Transverse colon (tissue), 4 donors: ENCODE data around the gene PSMD14. TPM values are rescaled to one million over a fixed set of nuclear protein-coding genes. Genes with fewer than 3 reads are reported as not detected.
"Not testable (repeated sequence)": the region's sequence is repeated elsewhere in the genome, so short reads cannot be mapped to it uniquely, and the experiment has no call there.

Experiments used
- DNase-seq: peaks from one replicate; pipeline ENCODE4 v3.0.0-alpha.2; 2019
- H3K27ac ChIP-seq, 4 donors: fragments of 200-600 bp; sonication (generic); 2 replicates each; pipeline ENCODE4 v1.5.1; 2016 to 2018; ENCODE audit warnings: inconsistent platforms in 4 of 4
- H3K27me3 ChIP-seq: fragments of 200-600 bp; sonication (generic); 2 replicates; pipeline ENCODE4 v1.5.1; 2017; ENCODE audit warnings: inconsistent platforms
- H3K36me3 ChIP-seq, 4 donors: fragments of 200-600 bp; sonication (generic); 2 replicates each; pipeline ENCODE4 v1.5.1; 2017 to 2019; ENCODE audit warnings: inconsistent platforms in 4 of 4
- H3K4me1 ChIP-seq, 4 donors: fragments of 200-600 bp; sonication (generic); 2 replicates each; pipeline ENCODE4 v1.5.1; 2017 to 2020; ENCODE audit warnings: inconsistent platforms in 4 of 4
- H3K4me3 ChIP-seq, 4 donors: fragments of 200-600 bp; sonication (generic); 1 replicate in 1 of 4; 2 replicates in 3 of 4; pipeline versions ENCODE4 v1.5.1 to v1.6.1; 2017 to 2019; ENCODE audit warnings: inconsistent platforms in 4 of 4
- H3K9me3 ChIP-seq, 2 donors: fragments of 200-600 bp; sonication (generic); 2 replicates each; pipeline ENCODE4 v1.5.1; 2017 to 2019; ENCODE audit warnings: inconsistent platforms in 2 of 2
- EP300 ChIP-seq: sonication (generic); formaldehyde crosslinking; IDR thresholded peaks from one replicate; pipeline ENCODE4 v1.6.1; 2017; ENCODE audit warnings: antibody characterized with exemption, low read depth
- POLR2A ChIP-seq: fragments of 450-650 bp; IDR thresholded peaks from one replicate; pipeline ENCODE4 v1.6.1; 2016; ENCODE audit warnings: antibody characterized with exemption, mild to moderate bottlenecking, moderate library complexity
- POLR2AphosphoS5 ChIP-seq, 3 donors: sonication (generic); formaldehyde crosslinking; IDR thresholded peaks; one replicate each; pipeline ENCODE4 v1.6.1; 2016; ENCODE audit warnings: antibody characterized with exemption in 3 of 3
- WGBS, 2 donors: methylation state at CpG; one replicate each; pipeline ENCODE4 v1.1.5; 2018; ENCODE audit warnings: low coverage in 1 of 2; 5-methylcytosine and 5-hydroxymethylcytosine counted together
- in situ Hi-C, 4 donors: fragments of 200-750 bp; cut with MboI; loops; one replicate each; pipeline versions ENCODE4 v1.15.0 to v1.15.1; 2017; ENCODE audit warnings: low sequenced_read_pairs in 3 of 4, low pct_ligation_motif_present in 1 of 4, low pct_unique_long_range_greater_than_20kb in 1 of 4
- intact Hi-C: fragments of 100-400 bp; cut with DNase I; formaldehyde crosslinking; loops from one replicate; pipeline ENCODE4 v1.15.1; 2023; ENCODE audit warnings: low total_unique reads
- total RNA-seq, 4 donors: library from RNA; depleted of rRNA; stranded (reverse); fragments of >200 nt; gene quantifications; one replicate each; pipeline ENCODE4 v1.1.0, GENCODE V29; 2016
- TF ChIP-seq, protein P1 (sequence below), 5 experiments: fragments of 200-600 bp in 3 of 5; fragments of 450-650 bp in 2 of 5; sonication (generic) in 3 of 5; IDR thresholded peaks; 1 replicate in 2 of 5; 2 replicates in 3 of 5; pipeline ENCODE4 v1.5.1; 2016 to 2017; ENCODE audit warnings: antibody characterized with exemption in 5 of 5, inconsistent platforms in 3 of 5, mild to moderate bottlenecking in 2 of 5, moderate library complexity in 1 of 5

The PSMD14 gene
- total RNA-seq, 4 donors from 2014 or later = 5.2 to 30.1 (median 22.6) TPM

DNA sequence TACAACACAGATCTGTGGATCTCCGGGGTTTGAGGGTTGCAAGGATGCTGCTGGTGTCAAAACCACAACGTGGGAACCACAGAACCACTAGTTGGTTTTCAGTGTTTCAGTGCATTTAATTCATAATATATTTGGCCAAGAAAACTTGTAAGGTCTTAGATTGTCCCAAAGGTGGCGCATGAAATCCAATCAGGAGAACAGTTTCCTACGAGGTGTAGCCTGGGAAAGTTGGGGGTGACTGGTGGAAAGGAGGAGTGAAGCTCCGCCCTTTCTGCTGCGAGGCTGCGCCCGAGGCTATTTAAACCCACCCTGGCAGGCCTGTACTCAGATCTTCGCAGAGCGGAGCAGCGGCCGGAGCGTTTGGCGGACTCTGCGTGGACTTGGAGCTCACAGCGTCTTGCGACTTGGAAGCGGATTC lies 27.3 kb upstream of the PSMD14 start:
- DNase-seq = peak; percentile 41
- WGBS, 2 donors = 78% methylated on average over 18 of the region's 18 CpGs; no CpG with 5 or more reads in 1 of the 2 donors
- H3K27me3 ChIP-seq, in situ Hi-C loops, H3K4me3 ChIP-seq, H3K36me3 ChIP-seq, H3K27ac ChIP-seq, intact Hi-C loops, H3K4me1 ChIP-seq, H3K9me3 ChIP-seq: not testable (repeated sequence)

- intact Hi-C loops, H3K27ac ChIP-seq, in situ Hi-C loops, H3K9me3 ChIP-seq, H3K4me1 ChIP-seq, H3K36me3 ChIP-seq, H3K4me3 ChIP-seq, DNase-seq, H3K27me3 ChIP-seq: not testable (repeated sequence)
- 89 to 91% methylated on average over 6 to 11 of the region's 11 CpGs for WGBS, 2 donors
These were observed 26.5 kb upstream of the PSMD14 start for GRCh38 chr2:161281615-161282310.

GRCh38 chr2:161282311-161282644 lies 25.9 kb upstream of the PSMD14 start:
- H3K27ac ChIP-seq, DNase-seq, H3K9me3 ChIP-seq, H3K4me1 ChIP-seq, in situ Hi-C loops, H3K4me3 ChIP-seq, H3K27me3 ChIP-seq, H3K36me3 ChIP-seq, intact Hi-C loops: not testable (repeated sequence)
- WGBS, 2 donors = 78 to 95% methylated on average over 5 to 9 of the region's 9 CpGs

GRCh38 chr2:161283926-161284325 lies 24.3 kb upstream of the PSMD14 start:
- no peaks in the 10 kb centered on the region for H3K36me3 ChIP-seq
- no peak overlapping the region for H3K27ac ChIP-seq
- H3K4me1 ChIP-seq = no peaks in the 10 kb centered on the region
- H3K9me3 ChIP-seq = no peaks in the 10 kb centered on the region
- in situ Hi-C loops (no loop called here), intact Hi-C loops (no loop called here)
- WGBS, 2 donors = 71 to 83% methylated on average over 1 of the region's 1 CpG
- H3K27me3 ChIP-seq = no peaks in the 10 kb centered on the region
- no peak overlapping the region for H3K4me3 ChIP-seq
- TF ChIP-seq POLR2AphosphoS5 (IDR thresholded peaks at IDR 0.05) (no peak), EP300 (no peak), POLR2A (no peak)
- TF ChIP-seq, protein P1, sequence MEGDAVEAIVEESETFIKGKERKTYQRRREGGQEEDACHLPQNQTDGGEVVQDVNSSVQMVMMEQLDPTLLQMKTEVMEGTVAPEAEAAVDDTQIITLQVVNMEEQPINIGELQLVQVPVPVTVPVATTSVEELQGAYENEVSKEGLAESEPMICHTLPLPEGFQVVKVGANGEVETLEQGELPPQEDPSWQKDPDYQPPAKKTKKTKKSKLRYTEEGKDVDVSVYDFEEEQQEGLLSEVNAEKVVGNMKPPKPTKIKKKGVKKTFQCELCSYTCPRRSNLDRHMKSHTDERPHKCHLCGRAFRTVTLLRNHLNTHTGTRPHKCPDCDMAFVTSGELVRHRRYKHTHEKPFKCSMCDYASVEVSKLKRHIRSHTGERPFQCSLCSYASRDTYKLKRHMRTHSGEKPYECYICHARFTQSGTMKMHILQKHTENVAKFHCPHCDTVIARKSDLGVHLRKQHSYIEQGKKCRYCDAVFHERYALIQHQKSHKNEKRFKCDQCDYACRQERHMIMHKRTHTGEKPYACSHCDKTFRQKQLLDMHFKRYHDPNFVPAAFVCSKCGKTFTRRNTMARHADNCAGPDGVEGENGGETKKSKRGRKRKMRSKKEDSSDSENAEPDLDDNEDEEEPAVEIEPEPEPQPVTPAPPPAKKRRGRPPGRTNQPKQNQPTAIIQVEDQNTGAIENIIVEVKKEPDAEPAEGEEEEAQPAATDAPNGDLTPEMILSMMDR (IDR thresholded peaks at IDR 0.05) = no peak
- DNase-seq = no peak

GRCh38 chr2:161303535-161304050 lies 4.6 kb upstream of the PSMD14 start:
- H3K36me3 ChIP-seq = no peaks in the 10 kb centered on the region
- DNase-seq = no peak
- 64 to 86% methylated on average over 1 of the region's 1 CpG for WGBS, 2 donors
- no peak overlapping the region for H3K27ac ChIP-seq
- intact Hi-C loops = no loop called here
- no peaks in the 10 kb centered on the region for H3K9me3 ChIP-seq
- in situ Hi-C loops = no loop called here
- H3K27me3 ChIP-seq = no peaks in the 10 kb centered on the region
- H3K4me3 ChIP-seq = no peak overlapping the region
- TF ChIP-seq EP300 = no peak
- TF ChIP-seq POLR2A = no peak
- TF ChIP-seq POLR2AphosphoS5 (IDR thresholded peaks at IDR 0.05) = no peak
- TF ChIP-seq, protein P1 (IDR thresholded peaks at IDR 0.05) = no peak
- H3K4me1 ChIP-seq = peaks cover 0 to 6% (median 1%) of the 10 kb centered on the region in 4 donors

- H3K9me3 ChIP-seq = no peaks in the 10 kb centered on the region
- no peaks in the 10 kb centered on the region for H3K36me3 ChIP-seq
- peaks cover 0 to 19% (median 15%) of the 10 kb centered on the region in 4 donors for H3K4me1 ChIP-seq
- intact Hi-C loops (no loop called here), in situ Hi-C loops (no loop called here)
- H3K4me3 ChIP-seq = no peak overlapping the region
- WGBS, 2 donors = 86 to 99% methylated on average over 5 to 6 of the region's 6 CpGs
- DNase-seq = no peak
- TF ChIP-seq POLR2A (no peak), POLR2AphosphoS5 (IDR thresholded peaks at IDR 0.05) (no peak), EP300 (no peak)
- TF ChIP-seq, protein P1 (IDR thresholded peaks at IDR 0.05) = no peak
- H3K27me3 ChIP-seq = no peaks in the 10 kb centered on the region
- no peak overlapping the region for H3K27ac ChIP-seq
These were observed 1.3 kb upstream of the PSMD14 start for GRCh38 chr2:161306919-161307318.
